GM23338 (cell line): Measurements from ENCODE around the gene TTLL5. TPM values are rescaled to one million over a fixed set of nuclear protein-coding genes. Genes with fewer than 3 reads are reported as not detected.

Experiments used
- ATAC-seq: fragments of 200-7000 bp; cut with Tn5 transposase; 3 replicates; pipeline ENCODE4 v1.9.1; 2020
- DNase-seq: peaks from one replicate; pipeline ENCODE4 v3.0.0-alpha.2; 2015; ENCODE audit warnings: low spot score
- H2AFZ ChIP-seq: fragments of 200-600 bp; sonication (generic); 2 replicates; pipeline ENCODE4 v1.8.0; 2016; ENCODE audit warnings: antibody characterized with exemption, mild to moderate bottlenecking, moderate library complexity
- H3F3A ChIP-seq: fragments of 200-600 bp; sonication (generic); replicated peaks from 2 replicates; pipeline ENCODE4 v1.8.0; 2017; ENCODE audit warnings: antibody characterized with exemption, mixed run types, low read depth
- H3K27ac ChIP-seq: fragments of 200-600 bp; sonication (generic); 2 replicates; pipeline ENCODE4 v1.6.1; 2016; ENCODE audit warnings: low read depth
- H3K27me3 ChIP-seq: fragments of 200-600 bp; sonication (generic); 2 replicates; pipeline ENCODE4 v1.8.0; 2016; ENCODE audit warnings: mild to moderate bottlenecking, mixed run types, moderate library complexity; ENCODE audit not compliant: insufficient read depth
- H3K36me3 ChIP-seq: fragments of 200-600 bp; sonication (generic); 2 replicates; pipeline ENCODE4 v1.8.0; 2016; ENCODE audit warnings: mild to moderate bottlenecking; ENCODE audit not compliant: insufficient read depth
- H3K4me1 ChIP-seq: fragments of 200-600 bp; sonication (generic); 2 replicates; pipeline ENCODE4 v1.8.0; 2016; ENCODE audit warnings: mild to moderate bottlenecking, moderate library complexity; ENCODE audit not compliant: insufficient read depth
- H3K4me2 ChIP-seq: fragments of 200-600 bp; sonication (generic); 2 replicates; pipeline ENCODE4 v1.7.1; 2017; ENCODE audit warnings: mixed run types
- H3K4me3 ChIP-seq: fragments of 200-600 bp; sonication (generic); 2 replicates; pipeline ENCODE4 v1.6.1; 2016; ENCODE audit warnings: mixed run types
- H3K79me2 ChIP-seq: fragments of 200-600 bp; sonication (generic); replicated peaks from 2 replicates; pipeline ENCODE4 v1.8.0; 2017; ENCODE audit warnings: mild to moderate bottlenecking; ENCODE audit not compliant: insufficient read depth
- H3K9me2 ChIP-seq: fragments of 200-600 bp; sonication (generic); 2 replicates; pipeline ENCODE4 v1.8.0; 2017; ENCODE audit not compliant: insufficient read depth
- H4K20me1 ChIP-seq: fragments of 200-600 bp; sonication (generic); replicated peaks from 2 replicates; pipeline ENCODE4 v1.8.0; 2017; ENCODE audit warnings: mild to moderate bottlenecking; ENCODE audit not compliant: insufficient read depth
- H3K27ac Mint-ChIP-seq: 2 replicates; pipeline ENCODE4 v1.8.0; 2020; ENCODE audit warnings: inconsistent platforms, mild to moderate bottlenecking, moderate library complexity, mixed read lengths
- H3K27me3 Mint-ChIP-seq: 3 replicates; pipeline ENCODE4 v1.8.0; 2022; ENCODE audit warnings: low read depth, mild to moderate bottlenecking, moderate library complexity, mixed read lengths, inconsistent platforms; ENCODE audit not compliant: insufficient read depth, poor library complexity
- H3K36me3 Mint-ChIP-seq: 3 replicates; pipeline ENCODE4 v1.8.0; 2021; ENCODE audit warnings: low read depth, mild to moderate bottlenecking, inconsistent platforms, moderate library complexity, mixed read lengths
- H3K4me1 Mint-ChIP-seq: 3 replicates; pipeline ENCODE4 v1.8.0; 2020; ENCODE audit warnings: mild to moderate bottlenecking, inconsistent platforms, mixed read lengths
- H3K4me3 Mint-ChIP-seq: 3 replicates; pipeline ENCODE4 v1.8.0; 2021; ENCODE audit warnings: moderate library complexity, mild to moderate bottlenecking, inconsistent platforms, mixed read lengths
- H3K9me3 Mint-ChIP-seq: 3 replicates; pipeline ENCODE4 v1.8.0; 2020; ENCODE audit warnings: moderate library complexity, mild to moderate bottlenecking, inconsistent platforms, mixed read lengths
- CREB1 ChIP-seq: fragments of 250-450 bp; sonication (Bioruptor Pico); IDR thresholded peaks from 2 replicates; pipeline ENCODE4 v1.5.0; 2020; ENCODE audit warnings: low read depth, mild to moderate bottlenecking, moderate library complexity
- CTCF ChIP-seq, 2 experiments: fragments of 200-600 bp in 1 of 2; sonication (generic) in 1 of 2; conservative IDR thresholded peaks; 2 replicates each; pipeline versions ENCODE4 v1.5.1 to v1.6.1; 2016 to 2017; ENCODE audit warnings: antibody characterized with exemption in 2 of 2, low read depth in 2 of 2, mild to moderate bottlenecking in 2 of 2, moderate library complexity in 1 of 2
- ETS1 ChIP-seq: IDR thresholded peaks from 2 replicates; pipeline ENCODE4 v1.6.1; 2016; ENCODE audit warnings: antibody characterized with exemption
- EZH2 ChIP-seq: fragments of 200-600 bp; sonication (generic); IDR thresholded peaks from one replicate; pipeline ENCODE4 v1.8.0; 2017; ENCODE audit warnings: antibody characterized with exemption, mild to moderate bottlenecking, low read depth; ENCODE audit not compliant: unreplicated experiment
- EZH2phosphoT487 ChIP-seq: fragments of 200-600 bp; sonication (generic); IDR thresholded peaks from one replicate; pipeline ENCODE4 v1.8.1; 2018; ENCODE audit warnings: antibody characterized with exemption; ENCODE audit not compliant: unreplicated experiment
- JUNB ChIP-seq: IDR thresholded peaks from one replicate; pipeline ENCODE4 v1.6.1; 2016; ENCODE audit warnings: antibody characterized with exemption; ENCODE audit not compliant: unreplicated experiment
- NANOG ChIP-seq: IDR thresholded peaks from 2 replicates; pipeline ENCODE4 v1.6.1; 2016; ENCODE audit warnings: antibody characterized with exemption, borderline replicate concordance
- POLR2AphosphoS5 ChIP-seq: IDR thresholded peaks from 2 replicates; pipeline ENCODE4 v1.6.1; 2016; ENCODE audit warnings: antibody characterized with exemption, low read depth
- REST ChIP-seq: IDR thresholded peaks from one replicate; pipeline ENCODE4 v1.6.1; 2018; ENCODE audit warnings: antibody characterized with exemption; ENCODE audit not compliant: unreplicated experiment
- STAT1 ChIP-seq: IDR thresholded peaks from one replicate; pipeline ENCODE4 v1.6.1; 2016; ENCODE audit warnings: antibody characterized with exemption; ENCODE audit not compliant: unreplicated experiment
- ZNF114 ChIP-seq: fragments of 250-450 bp; sonication (Bioruptor Pico); IDR thresholded peaks from 2 replicates; pipeline ENCODE4 v1.5.0; 2020; ENCODE audit warnings: mild to moderate bottlenecking, moderate library complexity
- ZNF331 ChIP-seq: fragments of 250-450 bp; sonication (Bioruptor Pico); IDR thresholded peaks from 2 replicates; pipeline ENCODE4 v1.5.0; 2020; ENCODE audit warnings: low read depth, mild to moderate bottlenecking, moderate library complexity
- ZNF462 ChIP-seq: fragments of 250-450 bp; sonication (Bioruptor Pico); IDR thresholded peaks from 2 replicates; pipeline ENCODE4 v1.5.0; 2020; ENCODE audit warnings: mild to moderate bottlenecking, moderate library complexity
- polyA plus RNA-seq: library from polyadenylated mRNA; unstranded; fragments of >200 nt; fragmentation: Nextera tagmentation; extraction: Ambion mirVana; gene quantifications from 2 replicates; pipeline ENCODE4 v1.2.1, GENCODE V29; 2016
- total RNA-seq: library from RNA; depleted of rRNA; stranded (reverse); fragments of >200 nt; shearing (Covaris generic); gene quantifications from 2 replicates; pipeline ENCODE4 v1.2.3, GENCODE V29; 2014

Gene TTLL5
- total and polyA plus RNA-seq, 2 experiments from 2014 or later = 33.5 to 35.4 TPM

GRCh38 chr14:75650253-75651058, 10.6 kb upstream of the TTLL5 start:
- Histone ChIP-seq H3K4me1 (no peaks in the 10 kb centered on the region), H3F3A (no peaks in the 10 kb centered on the region), H3K27me3 (no peaks in the 10 kb centered on the region), H3K4me3 (no peak overlapping the region), H4K20me1 (peaks cover 14% of the 10 kb centered on the region; the same call in 1 of the 2 replicates), H3K79me2 (no peaks in the 10 kb centered on the region), H3K27ac (no peak overlapping the region), H3K36me3 (peaks cover 36% of the 10 kb centered on the region), H3K9me2 (no peaks in the 10 kb centered on the region), H3K4me2 (no peak overlapping the region), H2AFZ (no peak overlapping the region)
- no peak overlapping the region for H3K27ac Mint-ChIP-seq
- 0 out of 3 replicates have a peak, but pooled peaks cover 5% of the 10 kb centered on the region for H3K4me1 Mint-ChIP-seq
- H3K9me3 Mint-ChIP-seq = no peaks in the 10 kb centered on the region; the same call in 1 of the 3 replicates
- no peak overlapping the region for H3K4me3 Mint-ChIP-seq
- DNase-seq (no peak), ATAC-seq (no peak)
- peaks cover 58% of the 10 kb centered on the region for H3K36me3 Mint-ChIP-seq
- H3K27me3 Mint-ChIP-seq = no peaks in the 10 kb centered on the region
- TF ChIP-seq JUNB (no peak), EZH2 (no peak), POLR2AphosphoS5 (no peak), CREB1 (CRISPR knock-in tag) (no peak), STAT1 (no peak), ZNF114 (CRISPR knock-in tag) (no peak), ETS1 (no peak), ZNF331 (CRISPR knock-in tag) (no peak), EZH2phosphoT487 (no peak), ZNF462 (no peak), NANOG (no peak), REST (no peak), CTCF (conservative IDR thresholded peaks at IDR 0.05; ENCODE audit: low read depth in 2 of 2) (no peak)
